GM12878 (cell line): ENCODE results near the gene SNED1. TPM values are rescaled to one million over a fixed set of nuclear protein-coding genes. Genes with fewer than 3 reads are reported as not detected.

ENCODE experiments used
- ATF7 ChIP-seq: fragments of 450-650 bp; IDR thresholded peaks from 2 replicates; pipeline ENCODE4 v1.6.1; 2016; ENCODE audit warnings: low read depth, mild to moderate bottlenecking
- EED ChIP-seq: sonication (generic); IDR thresholded peaks from 2 replicates; pipeline ENCODE4 v1.6.1; 2016; ENCODE audit warnings: antibody characterized with exemption, low read depth
- EZH2 ChIP-seq: IDR thresholded peaks from 2 replicates; pipeline ENCODE4 v1.6.1; 2012; ENCODE audit warnings: low read depth, mild to moderate bottlenecking, control low read depth, inconsistent platforms, low read length, borderline replicate concordance; ENCODE audit not compliant: control insufficient read depth
- FOXK2 ChIP-seq: fragments of 450-650 bp; IDR thresholded peaks from 2 replicates; pipeline ENCODE4 v1.6.1; 2017; ENCODE audit warnings: mild to moderate bottlenecking, moderate library complexity
- HDAC6 ChIP-seq: fragments of 200-600 bp; sonication (generic); IDR thresholded peaks from one replicate; pipeline ENCODE4 v1.8.0; 2017; ENCODE audit warnings: antibody characterized with exemption; ENCODE audit not compliant: unreplicated experiment
- HSF1 ChIP-seq: fragments of 150-350 bp; IDR thresholded peaks from 2 replicates; pipeline ENCODE4 v1.6.1; 2014; ENCODE audit warnings: mild to moderate bottlenecking, low read depth, low read length
- IKZF1 ChIP-seq: fragments of 450-650 bp; conservative IDR thresholded peaks from 2 replicates; pipeline ENCODE4 v1.6.1; 2017; ENCODE audit warnings: antibody characterized with exemption, mild to moderate bottlenecking
- IRF4 ChIP-seq: IDR thresholded peaks from 2 replicates; pipeline ENCODE4 v1.6.1; 2011; ENCODE audit warnings: low read depth, low read length
- KAT2A ChIP-seq: conservative IDR thresholded peaks from 2 replicates; pipeline ENCODE4 v1.6.1; 2011; ENCODE audit warnings: low read depth, low read length; ENCODE audit not compliant: control insufficient read depth
- MTA3 ChIP-seq: IDR thresholded peaks from 2 replicates; pipeline ENCODE4 v1.6.1; 2012; ENCODE audit warnings: low read length, inconsistent platforms, borderline replicate concordance
- NFYA ChIP-seq: IDR thresholded peaks from 2 replicates; pipeline ENCODE4 v1.6.1; 2011; ENCODE audit warnings: low read depth, mild to moderate bottlenecking, low read length, improper control_type of control experiment, borderline replicate concordance
- NR2C2 ChIP-seq: IDR thresholded peaks from 2 replicates; pipeline ENCODE4 v1.6.1; 2011; ENCODE audit warnings: borderline replicate concordance, low read depth; ENCODE audit not compliant: control insufficient read depth, insufficient read length
- PAX8 ChIP-seq: fragments of 450-650 bp; IDR thresholded peaks from 2 replicates; pipeline ENCODE4 v1.6.1; 2017; ENCODE audit warnings: mild to moderate bottlenecking, moderate library complexity
- RAD21 ChIP-seq: IDR thresholded peaks from 2 replicates; pipeline ENCODE4 v1.6.1; 2011; ENCODE audit warnings: mild to moderate bottlenecking, low read depth, low read length, moderate library complexity; ENCODE audit not compliant: insufficient read depth
- SPI1 ChIP-seq: IDR thresholded peaks from 2 replicates; pipeline ENCODE4 v1.6.1; 2011; ENCODE audit warnings: low read depth, mild to moderate bottlenecking, low read length, moderate library complexity, borderline replicate concordance; ENCODE audit not compliant: insufficient read depth
- SRF ChIP-seq, 2 experiments: IDR thresholded peaks; 2 replicates each; pipeline ENCODE4 v1.6.1; 2011; ENCODE audit warnings: low read depth in 2 of 2, low read length in 2 of 2, mild to moderate bottlenecking in 1 of 2, moderate library complexity in 1 of 2
- TAF1 ChIP-seq: IDR thresholded peaks from 2 replicates; pipeline ENCODE4 v1.6.1; 2011; ENCODE audit warnings: mild to moderate bottlenecking, low read depth, low read length, borderline replicate concordance
- TCF7 ChIP-seq: IDR thresholded peaks from 2 replicates; pipeline ENCODE4 v1.6.1; 2014; ENCODE audit warnings: antibody characterized with exemption, borderline replicate concordance
- ZNF274 ChIP-seq: IDR thresholded peaks from one replicate; pipeline ENCODE4 v1.8.0; 2011; ENCODE audit not compliant: insufficient read length, insufficient read depth
- polyA plus RNA-seq, 11 experiments: library from polyadenylated mRNA; depleted of rRNA in 4 of 11; unstranded in 6 of 11; stranded (reverse) in 5 of 11; fragments of >200 nt; fragmentation: Nextera tagmentation in 4 of 11; fragmentation: Illumina TruSeq in 1 of 11; extraction: Ambion mirVana in 4 of 11; extraction: Trizol in 1 of 11; gene quantifications; 1 replicate in 1 of 11; 2 replicates in 10 of 11; pipeline versions ENCODE4 v1.2.1 to v1.2.3, GENCODE V29; 2011 to 2016; ENCODE audit warnings: inconsistent platforms in 2 of 11, missing spikeins in 2 of 11, low read depth in 1 of 11
- total RNA-seq, 4 experiments: library from RNA; depleted of rRNA in 3 of 4; stranded (reverse); fragments of >200 nt in 3 of 4; fragmentation: Illumina TruSeq in 1 of 4; extraction: Trizol in 1 of 4; gene quantifications; 2 replicates each; pipeline versions ENCODE4 v1.2.1 to v1.2.3, GENCODE V29; 2013 to 2021
- TF ChIP-seq, protein P1 (sequence below): IDR thresholded peaks from 2 replicates; pipeline ENCODE4 v1.6.1; 2012; ENCODE audit warnings: mild to moderate bottlenecking, low read depth, low read length
- TF ChIP-seq, protein P2 (sequence below): fragments of 450-650 bp; IDR thresholded peaks from 2 replicates; pipeline ENCODE4 v1.6.1; 2018; ENCODE audit warnings: mild to moderate bottlenecking, low read depth, moderate library complexity; ENCODE audit not compliant: partially characterized antibody

The SNED1 gene
- total and polyA plus RNA-seq, 10 of the 15 experiments (the other 5 are each of a cell fraction or from before 2014, with no cell fraction given), result 0.05 to 8.4 (median 3.0) TPM

- TF ChIP-seq IKZF1, result peak; percentile 97
- 0 out of 2 replicates have a peak, but pooled peaks have one; percentile 16 for TF ChIP-seq ATF7
- TF ChIP-seq NFYA, result no peak
- no peak; the same call in 1 of the 2 replicates for TF ChIP-seq MTA3
- TF ChIP-seq, protein P1, sequence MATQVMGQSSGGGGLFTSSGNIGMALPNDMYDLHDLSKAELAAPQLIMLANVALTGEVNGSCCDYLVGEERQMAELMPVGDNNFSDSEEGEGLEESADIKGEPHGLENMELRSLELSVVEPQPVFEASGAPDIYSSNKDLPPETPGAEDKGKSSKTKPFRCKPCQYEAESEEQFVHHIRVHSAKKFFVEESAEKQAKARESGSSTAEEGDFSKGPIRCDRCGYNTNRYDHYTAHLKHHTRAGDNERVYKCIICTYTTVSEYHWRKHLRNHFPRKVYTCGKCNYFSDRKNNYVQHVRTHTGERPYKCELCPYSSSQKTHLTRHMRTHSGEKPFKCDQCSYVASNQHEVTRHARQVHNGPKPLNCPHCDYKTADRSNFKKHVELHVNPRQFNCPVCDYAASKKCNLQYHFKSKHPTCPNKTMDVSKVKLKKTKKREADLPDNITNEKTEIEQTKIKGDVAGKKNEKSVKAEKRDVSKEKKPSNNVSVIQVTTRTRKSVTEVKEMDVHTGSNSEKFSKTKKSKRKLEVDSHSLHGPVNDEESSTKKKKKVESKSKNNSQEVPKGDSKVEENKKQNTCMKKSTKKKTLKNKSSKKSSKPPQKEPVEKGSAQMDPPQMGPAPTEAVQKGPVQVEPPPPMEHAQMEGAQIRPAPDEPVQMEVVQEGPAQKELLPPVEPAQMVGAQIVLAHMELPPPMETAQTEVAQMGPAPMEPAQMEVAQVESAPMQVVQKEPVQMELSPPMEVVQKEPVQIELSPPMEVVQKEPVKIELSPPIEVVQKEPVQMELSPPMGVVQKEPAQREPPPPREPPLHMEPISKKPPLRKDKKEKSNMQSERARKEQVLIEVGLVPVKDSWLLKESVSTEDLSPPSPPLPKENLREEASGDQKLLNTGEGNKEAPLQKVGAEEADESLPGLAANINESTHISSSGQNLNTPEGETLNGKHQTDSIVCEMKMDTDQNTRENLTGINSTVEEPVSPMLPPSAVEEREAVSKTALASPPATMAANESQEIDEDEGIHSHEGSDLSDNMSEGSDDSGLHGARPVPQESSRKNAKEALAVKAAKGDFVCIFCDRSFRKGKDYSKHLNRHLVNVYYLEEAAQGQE, result no peak
- no peak for TF ChIP-seq ZNF274
- peak; percentile 93; the same call in 1 of the 2 replicates for TF ChIP-seq TAF1
- TF ChIP-seq EED, result no peak; the same call in 1 of the 2 replicates
- TF ChIP-seq RAD21, result peak; percentile 16; the same call in 1 of the 2 replicates
- peak in 1 of 2 experiments; percentile 91; a peak in 3 of 4 replicates for TF ChIP-seq SRF (IDR thresholded peaks at IDR 0.05; ENCODE audit: low read depth in 2 of 2, low read length in 2 of 2)
- TF ChIP-seq, protein P2, sequence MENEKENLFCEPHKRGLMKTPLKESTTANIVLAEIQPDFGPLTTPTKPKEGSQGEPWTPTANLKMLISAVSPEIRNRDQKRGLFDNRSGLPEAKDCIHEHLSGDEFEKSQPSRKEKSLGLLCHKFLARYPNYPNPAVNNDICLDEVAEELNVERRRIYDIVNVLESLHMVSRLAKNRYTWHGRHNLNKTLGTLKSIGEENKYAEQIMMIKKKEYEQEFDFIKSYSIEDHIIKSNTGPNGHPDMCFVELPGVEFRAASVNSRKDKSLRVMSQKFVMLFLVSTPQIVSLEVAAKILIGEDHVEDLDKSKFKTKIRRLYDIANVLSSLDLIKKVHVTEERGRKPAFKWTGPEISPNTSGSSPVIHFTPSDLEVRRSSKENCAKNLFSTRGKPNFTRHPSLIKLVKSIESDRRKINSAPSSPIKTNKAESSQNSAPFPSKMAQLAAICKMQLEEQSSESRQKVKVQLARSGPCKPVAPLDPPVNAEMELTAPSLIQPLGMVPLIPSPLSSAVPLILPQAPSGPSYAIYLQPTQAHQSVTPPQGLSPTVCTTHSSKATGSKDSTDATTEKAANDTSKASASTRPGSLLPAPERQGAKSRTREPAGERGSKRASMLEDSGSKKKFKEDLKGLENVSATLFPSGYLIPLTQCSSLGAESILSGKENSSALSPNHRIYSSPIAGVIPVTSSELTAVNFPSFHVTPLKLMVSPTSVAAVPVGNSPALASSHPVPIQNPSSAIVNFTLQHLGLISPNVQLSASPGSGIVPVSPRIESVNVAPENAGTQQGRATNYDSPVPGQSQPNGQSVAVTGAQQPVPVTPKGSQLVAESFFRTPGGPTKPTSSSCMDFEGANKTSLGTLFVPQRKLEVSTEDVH, result peak; percentile 46
- TF ChIP-seq NR2C2, result no peak
- no peak; the same call in 1 of the 2 replicates for TF ChIP-seq TCF7
- TF ChIP-seq HSF1, result 0 out of 2 replicates have a peak, but pooled peaks have one; percentile 58
- peak; percentile 42; the same call in 1 of the 2 replicates for TF ChIP-seq FOXK2
- no peak for TF ChIP-seq PAX8
- no peak for TF ChIP-seq HDAC6
- no peak for TF ChIP-seq SPI1
- TF ChIP-seq KAT2A, result no peak
- TF ChIP-seq IRF4, result peak; percentile 64; the same call in 1 of the 2 replicates
- TF ChIP-seq EZH2, result no peak
Measured at GRCh38 chr2:241102239-241102803, 103.9 kb downstream of the SNED1 start, which contains the start of gene MTERF4 (continued).
